ENCODE data around the gene ZDHHC20. TPM values are rescaled to one million over a fixed set of nuclear protein-coding genes. Genes with fewer than 3 reads are reported as not detected.

ZDHHC20 gene
- total RNA-seq, 1 experiment from 2014 or later = 69.1 TPM

DNA sequence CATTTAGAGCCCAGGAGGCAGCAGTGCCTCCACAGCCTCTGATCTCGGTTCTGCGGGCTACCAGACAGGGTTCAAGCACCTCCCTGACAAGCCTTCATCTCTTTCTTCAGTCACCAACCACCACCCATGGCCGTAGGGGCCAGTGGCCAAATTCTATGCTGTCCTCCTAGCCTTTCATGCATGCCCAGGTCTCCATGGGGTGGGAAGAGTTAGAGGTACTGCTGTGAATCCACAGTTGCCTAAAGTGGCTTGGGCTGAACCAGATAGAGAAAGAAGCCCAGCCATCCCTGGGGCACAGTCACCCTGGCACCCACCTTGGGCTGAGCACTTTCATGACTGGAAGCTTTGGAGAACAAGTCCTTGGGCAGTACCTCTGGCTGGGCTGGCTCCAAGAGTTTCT is 97.4 kb downstream of the ZDHHC20 start:
- no peak overlapping the region for H3K14ac ChIP-seq (ENCODE audit: insufficient read depth, low read length)
- peaks cover 0 to 11% of the 10 kb centered on the region in 2 experiments; a peak in 4 of 5 replicates for H3K9me3 Mint-ChIP-seq
- no peak overlapping the region for H3K56ac ChIP-seq (ENCODE audit: insufficient read length, low read depth, low read length)
- no peaks in the 10 kb centered on the region for H3K9me3 ChIP-seq (ENCODE audit: control insufficient read depth, low read depth, low read length)
- H3K79me2 ChIP-seq (ENCODE audit: insufficient read depth, low read length) = no peaks in the 10 kb centered on the region
- no peak overlapping the region for H4K5ac ChIP-seq (ENCODE audit: insufficient read length, low read depth, low read length)
- H3K4me1 Mint-ChIP-seq = peaks cover 9 to 13% of the 10 kb centered on the region in 2 experiments
- no peaks in the 10 kb centered on the region for H4K20me1 ChIP-seq (ENCODE audit: control insufficient read depth, insufficient read depth, insufficient read length)
- TF ChIP-seq, protein P1, sequence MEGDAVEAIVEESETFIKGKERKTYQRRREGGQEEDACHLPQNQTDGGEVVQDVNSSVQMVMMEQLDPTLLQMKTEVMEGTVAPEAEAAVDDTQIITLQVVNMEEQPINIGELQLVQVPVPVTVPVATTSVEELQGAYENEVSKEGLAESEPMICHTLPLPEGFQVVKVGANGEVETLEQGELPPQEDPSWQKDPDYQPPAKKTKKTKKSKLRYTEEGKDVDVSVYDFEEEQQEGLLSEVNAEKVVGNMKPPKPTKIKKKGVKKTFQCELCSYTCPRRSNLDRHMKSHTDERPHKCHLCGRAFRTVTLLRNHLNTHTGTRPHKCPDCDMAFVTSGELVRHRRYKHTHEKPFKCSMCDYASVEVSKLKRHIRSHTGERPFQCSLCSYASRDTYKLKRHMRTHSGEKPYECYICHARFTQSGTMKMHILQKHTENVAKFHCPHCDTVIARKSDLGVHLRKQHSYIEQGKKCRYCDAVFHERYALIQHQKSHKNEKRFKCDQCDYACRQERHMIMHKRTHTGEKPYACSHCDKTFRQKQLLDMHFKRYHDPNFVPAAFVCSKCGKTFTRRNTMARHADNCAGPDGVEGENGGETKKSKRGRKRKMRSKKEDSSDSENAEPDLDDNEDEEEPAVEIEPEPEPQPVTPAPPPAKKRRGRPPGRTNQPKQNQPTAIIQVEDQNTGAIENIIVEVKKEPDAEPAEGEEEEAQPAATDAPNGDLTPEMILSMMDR (conservative IDR thresholded peaks at IDR 0.05) = no peak
- no peaks in the 10 kb centered on the region for H3K23me2 ChIP-seq (ENCODE audit: insufficient read length, low read depth, low read length, poor library complexity, severe bottlenecking)
- peaks cover 1% of the 10 kb centered on the region; the same call in 1 of the 2 replicates for H3K27me3 Mint-ChIP-seq (ENCODE audit: low read depth)
- no peak overlapping the region for H4K8ac ChIP-seq (replicated peaks; ENCODE audit: insufficient read length, low read depth, low read length)
- H3K36me3 Mint-ChIP-seq (ENCODE audit: insufficient read depth in 1 of 3, low read depth in 3 of 3) = no peaks in the 10 kb centered on the region; a peak in 2 of 7 replicates
- no peak overlapping the region for H2BK20ac ChIP-seq (ENCODE audit: low read depth, low read length, poor library complexity, severe bottlenecking)
- no CpG with 5 or more reads among the region's 3 CpGs for WGBS (ENCODE audit: extremely low coverage, insufficient read length, low lambda C conversion rate)
- no peak overlapping the region for H2AK5ac ChIP-seq (ENCODE audit: insufficient read length, low read length)
- H3K27ac Mint-ChIP-seq = no peak overlapping the region
- no peak overlapping the region for H2BK120ac ChIP-seq (ENCODE audit: low read depth, low read length, poor library complexity, severe bottlenecking)
- H3K4me2 ChIP-seq (ENCODE audit: insufficient read depth, insufficient read length, low read length) = no peak overlapping the region
- no peak overlapping the region for H3T11ph ChIP-seq (ENCODE audit: low read length)
- no peak overlapping the region for H3K4ac ChIP-seq (ENCODE audit: low read depth, low read length)
- no peak overlapping the region for H3K23ac ChIP-seq (ENCODE audit: insufficient read length, low read depth, low read length)
- no peak overlapping the region for H2BK5ac ChIP-seq (ENCODE audit: insufficient read length, low read length)
- no peak overlapping the region for H2AFZ ChIP-seq (ENCODE audit: low read length)
- no peaks in the 10 kb centered on the region for H3K27me3 ChIP-seq (ENCODE audit: insufficient read depth, low read length)
- no peaks in the 10 kb centered on the region for H3K79me1 ChIP-seq (ENCODE audit: insufficient read depth, low read depth, low read length, poor library complexity, severe bottlenecking)
- no peak overlapping the region for H2BK15ac ChIP-seq (ENCODE audit: low read depth, low read length)
- H2BK12ac ChIP-seq (ENCODE audit: insufficient read length, low read depth, low read length) = no peak overlapping the region
- H4K91ac ChIP-seq (ENCODE audit: insufficient read length, low read depth, low read length) = no peak overlapping the region
- no peak overlapping the region for H3K18ac ChIP-seq (ENCODE audit: insufficient read length, low read depth, low read length)
- no peak for DNase-seq
- no peaks in the 10 kb centered on the region; the same call in 1 of the 2 replicates for H3K4me1 ChIP-seq (ENCODE audit: insufficient read depth, low read length)
- H3K27ac ChIP-seq (ENCODE audit: insufficient read length, low read depth, low read length) = no peak overlapping the region
- H3K4me3 Mint-ChIP-seq = no peak overlapping the region
- H3K9ac ChIP-seq (ENCODE audit: extremely low read depth, insufficient read length, low read length) = no peak overlapping the region
